ENCODE data around the gene PRKCQ. TPM values are rescaled to one million over a fixed set of nuclear protein-coding genes. Genes with fewer than 3 reads are reported as not detected.

PRKCQ gene
- total and polyA plus RNA-seq, 11 donors, result 0.04 to 2.0 (median 0.13) TPM; not detected in 1

DNA sequence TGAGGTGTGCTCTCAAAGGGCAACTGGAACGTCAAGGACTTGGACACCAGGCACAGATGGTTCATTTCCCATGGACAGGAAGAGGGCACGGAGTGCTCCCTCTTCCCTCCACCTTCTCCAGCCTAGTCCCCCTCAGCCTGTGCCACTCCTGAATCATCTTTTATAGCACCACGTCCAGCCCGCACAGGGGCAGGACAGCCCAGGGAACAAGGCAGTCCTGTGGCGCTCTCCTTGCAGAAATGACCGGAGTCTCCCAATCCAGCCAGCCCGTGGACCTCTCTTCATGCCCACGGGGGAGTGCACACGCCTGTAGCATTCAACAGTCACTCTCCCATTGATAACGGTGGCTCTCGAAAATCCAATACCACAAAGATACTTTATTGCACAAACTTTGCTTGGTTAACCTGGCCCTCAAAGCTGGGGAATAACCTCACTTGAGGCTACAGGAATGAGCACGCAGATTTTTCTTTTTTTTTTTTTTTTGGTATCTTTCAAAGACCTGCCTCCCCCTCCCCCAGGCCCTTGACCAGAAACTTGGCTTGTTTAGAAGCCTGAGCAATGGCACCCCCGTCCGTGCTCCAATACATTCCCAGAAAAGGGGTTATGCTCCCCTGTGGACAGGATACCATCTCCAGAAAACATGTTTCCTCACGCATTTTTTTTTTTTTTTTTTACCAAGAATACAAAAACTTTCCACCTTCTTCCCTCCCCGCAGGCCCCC, 733 bp downstream of the PRKCQ start:
- intact Hi-C loops (cut with DNase I), result no loop called here
- peaks cover 0 to 32% (median 0%) of the 10 kb centered on the region in 12 donors for H3K4me1 ChIP-seq
- no peak for DNase-seq
- TF ChIP-seq, protein P1, sequence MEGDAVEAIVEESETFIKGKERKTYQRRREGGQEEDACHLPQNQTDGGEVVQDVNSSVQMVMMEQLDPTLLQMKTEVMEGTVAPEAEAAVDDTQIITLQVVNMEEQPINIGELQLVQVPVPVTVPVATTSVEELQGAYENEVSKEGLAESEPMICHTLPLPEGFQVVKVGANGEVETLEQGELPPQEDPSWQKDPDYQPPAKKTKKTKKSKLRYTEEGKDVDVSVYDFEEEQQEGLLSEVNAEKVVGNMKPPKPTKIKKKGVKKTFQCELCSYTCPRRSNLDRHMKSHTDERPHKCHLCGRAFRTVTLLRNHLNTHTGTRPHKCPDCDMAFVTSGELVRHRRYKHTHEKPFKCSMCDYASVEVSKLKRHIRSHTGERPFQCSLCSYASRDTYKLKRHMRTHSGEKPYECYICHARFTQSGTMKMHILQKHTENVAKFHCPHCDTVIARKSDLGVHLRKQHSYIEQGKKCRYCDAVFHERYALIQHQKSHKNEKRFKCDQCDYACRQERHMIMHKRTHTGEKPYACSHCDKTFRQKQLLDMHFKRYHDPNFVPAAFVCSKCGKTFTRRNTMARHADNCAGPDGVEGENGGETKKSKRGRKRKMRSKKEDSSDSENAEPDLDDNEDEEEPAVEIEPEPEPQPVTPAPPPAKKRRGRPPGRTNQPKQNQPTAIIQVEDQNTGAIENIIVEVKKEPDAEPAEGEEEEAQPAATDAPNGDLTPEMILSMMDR (IDR thresholded peaks at IDR 0.05), result no peak
- no peak for TF ChIP-seq POLR2A (IDR thresholded peaks at IDR 0.05)
- no peak for ATAC-seq
- no peaks in the 10 kb centered on the region for H3K9me3 ChIP-seq
- peaks cover 0 to 65% (median 30%) of the 10 kb centered on the region in 9 donors for H3K27me3 ChIP-seq
- H3K4me3 ChIP-seq, result peak overlapping the region in 10 of 12 donors; percentile 14 to 70 (median 54)
- H3K36me3 ChIP-seq, result no peaks in the 10 kb centered on the region
- WGBS, 4 donors, result 19 to 38% (median 25%) methylated on average over 16 of the region's 16 CpGs
- H3K27ac ChIP-seq, result peak overlapping the region in 2 of 12 donors; percentile 13 to 84

DNA sequence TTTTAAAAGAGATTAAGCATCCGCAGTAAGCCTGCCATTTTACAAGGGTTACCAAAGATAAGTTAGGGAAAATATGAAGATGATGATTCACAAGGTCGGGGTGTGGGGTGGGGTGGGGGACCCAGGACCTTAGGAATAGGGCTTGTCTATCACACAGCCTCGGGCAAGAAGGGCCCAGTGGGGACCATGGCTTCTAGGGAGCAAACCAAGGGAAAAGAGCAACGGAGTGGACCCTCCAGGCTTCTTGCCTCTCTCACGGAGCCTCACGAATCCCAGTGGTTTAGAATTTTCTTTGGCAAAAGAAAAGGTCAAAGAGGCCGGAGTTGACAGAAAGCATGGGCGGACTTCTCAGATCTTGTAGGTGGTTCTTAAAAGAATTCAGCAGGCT, 1.3 kb downstream of the PRKCQ start:
- H3K36me3 ChIP-seq, result no peaks in the 10 kb centered on the region
- WGBS, 4 donors, result 64 to 72% (median 65%) methylated on average over 8 of the region's 8 CpGs
- intact Hi-C loops (cut with DNase I), result no loop called here
- TF ChIP-seq POLR2A (IDR thresholded peaks at IDR 0.05), result no peak
- TF ChIP-seq, protein P1 (IDR thresholded peaks at IDR 0.05), result no peak
- H3K27me3 ChIP-seq, result peaks cover 0 to 65% (median 30%) of the 10 kb centered on the region in 9 donors
- H3K27ac ChIP-seq, result peak overlapping the region in 2 of 12 donors; percentile 13 to 84
- no peaks in the 10 kb centered on the region for H3K9me3 ChIP-seq
- ATAC-seq (no peak), DNase-seq (no peak)
- peaks cover 0 to 32% (median 0%) of the 10 kb centered on the region in 12 donors for H3K4me1 ChIP-seq
- peak overlapping the region in 2 of 12 donors; percentile 62 to 70 for H3K4me3 ChIP-seq

DNA sequence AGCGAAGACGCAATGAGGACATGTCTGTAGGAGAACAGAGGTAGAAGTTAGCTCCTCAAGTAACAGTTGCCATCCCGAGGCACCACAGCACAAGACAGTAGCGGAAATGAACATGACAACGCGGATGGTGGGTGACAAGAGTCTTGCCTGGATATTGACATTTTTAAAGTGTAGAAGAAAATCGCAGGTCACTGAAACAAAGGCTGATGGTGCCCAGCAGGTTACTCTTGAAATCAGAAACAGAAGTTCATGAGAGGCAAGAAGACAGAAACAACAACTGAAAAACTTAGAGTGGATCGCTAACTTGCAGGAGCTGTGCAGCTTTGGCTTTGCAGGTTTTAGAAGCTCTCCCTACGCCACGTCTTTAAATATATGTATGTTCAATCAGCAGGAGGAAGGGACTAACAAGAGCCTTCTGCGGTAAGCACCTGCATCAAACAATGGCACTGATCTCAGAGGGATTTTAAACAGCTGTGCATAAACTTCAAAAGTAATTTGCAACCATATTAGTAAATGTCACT, 1.8 kb downstream of the PRKCQ start:
- ATAC-seq (no peak), DNase-seq (no peak)
- Histone ChIP-seq H3K4me1 (peaks cover 0 to 32% (median 0%) of the 10 kb centered on the region in 12 donors), H3K9me3 (no peaks in the 10 kb centered on the region), H3K36me3 (no peaks in the 10 kb centered on the region), H3K27me3 (peaks cover 0 to 66% (median 30%) of the 10 kb centered on the region in 9 donors), H3K27ac (peak overlapping the region in 2 of 12 donors; percentile 13 to 84), H3K4me3 (peak overlapping the region in 2 of 12 donors; percentile 62 to 70)
- no peak for TF ChIP-seq POLR2A (IDR thresholded peaks at IDR 0.05)
- TF ChIP-seq, protein P1 (IDR thresholded peaks at IDR 0.05), result no peak
- intact Hi-C loops (cut with DNase I), result no loop called here
- WGBS, 4 donors, result 76 to 79% (median 77%) methylated on average over 11 of the region's 11 CpGs

DNA sequence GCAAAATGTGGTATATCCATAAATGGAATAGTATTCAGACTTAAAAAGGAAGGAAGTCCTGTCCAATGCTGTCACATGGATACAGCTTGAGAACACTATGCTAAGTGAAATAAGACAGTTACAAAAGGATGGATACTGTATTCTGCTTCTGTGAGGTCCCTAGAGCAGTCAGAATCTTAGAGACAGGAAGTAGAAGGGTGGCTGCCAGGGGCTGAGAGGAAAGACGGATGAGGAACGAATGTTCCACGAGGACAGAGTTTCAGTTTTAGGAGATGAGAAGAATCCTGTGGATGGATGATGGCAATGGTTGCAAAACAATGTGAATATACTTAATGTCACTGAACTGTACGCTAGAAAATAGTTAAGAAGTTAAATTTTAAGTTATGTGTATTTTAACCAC, 3.8 kb downstream of the PRKCQ start:
- no peaks in the 10 kb centered on the region for H3K9me3 ChIP-seq
- peaks cover 0 to 28% (median 0%) of the 10 kb centered on the region in 12 donors for H3K4me1 ChIP-seq
- H3K27me3 ChIP-seq, result peaks cover 0 to 66% (median 28%) of the 10 kb centered on the region in 9 donors
- H3K27ac ChIP-seq, result peak overlapping the region in 1 of 12 donors; percentile 6
- no peak for DNase-seq
- intact Hi-C loops (cut with DNase I), result no loop called here
- no peak for TF ChIP-seq POLR2A (IDR thresholded peaks at IDR 0.05)
- TF ChIP-seq, protein P1 (IDR thresholded peaks at IDR 0.05), result no peak
- no peak for ATAC-seq
- WGBS, 4 donors, result 48 to 66% (median 63%) methylated on average over 4 of the region's 4 CpGs
- no peak overlapping the region for H3K4me3 ChIP-seq
- H3K36me3 ChIP-seq, result no peaks in the 10 kb centered on the region
